Left lung (tissue), 10 donors: Measurements from ENCODE around the gene PRMT1. TPM values are rescaled to one million over a fixed set of nuclear protein-coding genes. Genes with fewer than 3 reads are reported as not detected.

ENCODE experiments used
- ATAC-seq: fragments of 200-7000 bp; cut with Tn5 transposase; one replicate; pipeline ENCODE4 v1.9.1; 2020; ENCODE audit warnings: moderate library complexity
- DNase-seq, 4 donors: peaks; one replicate each; pipeline ENCODE4 v3.0.0-alpha.2; 2013 to 2020
- H3K27ac ChIP-seq, 2 donors: fragments of 200-600 bp; sonication (generic) in 1 of 2; one replicate each; pipeline versions ENCODE4 v1.5.0 to v1.8.0; 2020 to 2021
- H3K27me3 ChIP-seq, 2 donors: fragments of 200-600 bp; sonication (generic) in 1 of 2; one replicate each; pipeline versions ENCODE4 v1.5.0 to v1.8.0; 2020 to 2021
- H3K36me3 ChIP-seq, 2 donors: fragments of 200-600 bp; sonication (generic) in 1 of 2; one replicate each; pipeline versions ENCODE4 v1.5.0 to v1.8.0; 2020 to 2021
- H3K4me1 ChIP-seq, 2 donors: fragments of 200-600 bp; one replicate each; pipeline ENCODE4 v1.8.0; 2021
- H3K4me3 ChIP-seq, 2 donors: fragments of 200-600 bp; sonication (generic) in 1 of 2; one replicate each; pipeline versions ENCODE4 v1.5.0 to v1.8.0; 2020 to 2021; ENCODE audit warnings: mild to moderate bottlenecking in 1 of 2
- H3K9me3 ChIP-seq, 2 donors: fragments of 200-600 bp; sonication (generic) in 1 of 2; one replicate each; pipeline versions ENCODE4 v1.5.0 to v1.8.0; 2020 to 2021
- intact Hi-C, 2 donors: fragments of 100-400 bp; cut with DNase I; formaldehyde crosslinking; loops; one replicate each; pipeline versions ENCODE4 v1.11.2 to v1.14.2; 2022
- polyA plus RNA-seq, 6 donors: library from polyadenylated mRNA; unstranded; fragments of 120-200 nt; gene quantifications; one replicate each; pipeline ENCODE4 v1.2.1, GENCODE V29; 2013; ENCODE audit not compliant: insufficient read length in 6 of 6
- total RNA-seq, 2 donors: library from RNA; stranded (reverse); fragmentation: NEBNext Ultra II Directional; extraction: Animal tissue kit (Norgen Biotek cat#: 25700); gene quantifications; one replicate each; pipeline ENCODE4 v1.2.1, GENCODE V29; 2021
- TF ChIP-seq, protein P1 (sequence below), 2 donors: fragments of 200-600 bp; sonication (generic) in 1 of 2; IDR thresholded peaks; one replicate each; pipeline versions ENCODE4 v1.5.0 to v1.8.0; 2021; ENCODE audit warnings: antibody characterized with exemption in 2 of 2
- donor health status: DM: no; HTN: yes; CAD: no.
- donor health status: DM: no; HTN: no; CAD: no.

Gene PRMT1
- total and polyA plus RNA-seq, 8 donors, result 79.3 to 258 (median 221) TPM

DNA sequence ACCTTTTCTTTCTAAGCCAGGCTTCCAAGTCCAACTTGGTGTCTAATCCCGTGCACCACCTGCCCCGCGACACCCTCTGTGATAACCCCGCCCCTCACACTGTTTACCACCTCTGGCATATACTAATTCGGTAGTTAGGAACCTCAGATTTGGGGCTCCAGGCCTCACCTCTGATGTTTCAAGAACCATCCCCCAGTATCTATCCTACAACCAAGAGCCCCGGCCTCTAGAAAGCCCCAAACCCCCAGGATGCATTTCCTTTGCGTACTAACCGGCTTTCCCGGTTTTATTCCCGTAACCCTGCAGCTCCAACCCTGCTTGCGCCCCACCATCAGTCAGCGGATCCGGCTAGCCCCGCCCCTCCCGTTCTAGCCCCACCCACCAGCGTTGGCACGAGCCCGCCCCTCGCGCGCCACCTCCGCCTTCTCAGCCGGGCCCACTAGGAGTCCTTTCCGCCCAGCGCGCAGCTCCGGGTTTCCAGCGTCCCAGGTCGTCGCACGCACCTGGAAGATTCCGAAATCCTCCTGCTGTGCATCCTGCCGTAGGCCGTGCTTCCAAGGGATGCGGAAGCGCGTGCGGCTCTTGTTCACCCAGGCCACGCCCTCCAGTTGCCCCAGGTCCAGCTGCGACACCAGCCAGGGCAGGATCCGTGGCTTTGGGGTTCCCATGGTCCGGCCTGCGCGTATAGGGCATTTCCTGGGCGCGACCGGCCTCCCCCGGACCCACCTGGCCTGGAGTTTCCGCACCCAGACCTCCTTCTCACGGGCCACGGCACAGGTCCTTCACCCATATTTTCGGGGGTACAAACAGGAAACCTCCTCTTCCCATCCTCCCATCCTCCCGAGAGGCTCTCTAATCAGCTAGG, 12.7 kb upstream of the PRMT1 start:
- DNase-seq (peak; percentile 70 to 98 (median 89)), ATAC-seq (peak; percentile 89)
- no peaks in the 10 kb centered on the region for H3K9me3 ChIP-seq
- H3K4me3 ChIP-seq, result peak overlapping the region; percentile 68 to 93
- intact Hi-C loops, result no loop called here
- no peaks in the 10 kb centered on the region for H3K27me3 ChIP-seq
- H3K36me3 ChIP-seq, result peaks cover 0 to 40% of the 10 kb centered on the region in 2 donors
- TF ChIP-seq, protein P1, sequence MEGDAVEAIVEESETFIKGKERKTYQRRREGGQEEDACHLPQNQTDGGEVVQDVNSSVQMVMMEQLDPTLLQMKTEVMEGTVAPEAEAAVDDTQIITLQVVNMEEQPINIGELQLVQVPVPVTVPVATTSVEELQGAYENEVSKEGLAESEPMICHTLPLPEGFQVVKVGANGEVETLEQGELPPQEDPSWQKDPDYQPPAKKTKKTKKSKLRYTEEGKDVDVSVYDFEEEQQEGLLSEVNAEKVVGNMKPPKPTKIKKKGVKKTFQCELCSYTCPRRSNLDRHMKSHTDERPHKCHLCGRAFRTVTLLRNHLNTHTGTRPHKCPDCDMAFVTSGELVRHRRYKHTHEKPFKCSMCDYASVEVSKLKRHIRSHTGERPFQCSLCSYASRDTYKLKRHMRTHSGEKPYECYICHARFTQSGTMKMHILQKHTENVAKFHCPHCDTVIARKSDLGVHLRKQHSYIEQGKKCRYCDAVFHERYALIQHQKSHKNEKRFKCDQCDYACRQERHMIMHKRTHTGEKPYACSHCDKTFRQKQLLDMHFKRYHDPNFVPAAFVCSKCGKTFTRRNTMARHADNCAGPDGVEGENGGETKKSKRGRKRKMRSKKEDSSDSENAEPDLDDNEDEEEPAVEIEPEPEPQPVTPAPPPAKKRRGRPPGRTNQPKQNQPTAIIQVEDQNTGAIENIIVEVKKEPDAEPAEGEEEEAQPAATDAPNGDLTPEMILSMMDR (IDR thresholded peaks at IDR 0.05), result peak; percentile 18 to 47
- H3K4me1 ChIP-seq, result peaks cover 10 to 32% of the 10 kb centered on the region in 2 donors
- peak overlapping the region; percentile 86 to 92 for H3K27ac ChIP-seq

DNA sequence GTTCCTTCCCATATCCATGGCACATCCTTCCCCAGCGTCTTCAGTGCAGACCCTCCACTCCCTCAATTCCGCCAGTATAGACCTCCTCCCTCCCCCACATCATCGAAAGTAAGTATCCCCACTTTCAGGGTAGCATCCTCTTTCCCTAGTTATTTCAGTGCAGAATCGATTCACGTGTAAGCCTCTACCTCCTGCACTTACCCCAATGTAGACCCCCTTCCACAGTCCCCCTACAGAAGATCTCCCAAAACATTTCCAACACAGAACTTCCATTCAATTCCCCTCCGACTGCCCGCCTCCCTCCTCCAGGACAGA, 12.1 kb upstream of the PRMT1 start:
- intact Hi-C loops, result no loop called here
- Histone ChIP-seq H3K4me1 (peaks cover 10 to 32% of the 10 kb centered on the region in 2 donors), H3K4me3 (peak overlapping the region; percentile 68 to 93), H3K9me3 (no peaks in the 10 kb centered on the region), H3K36me3 (peaks cover 0 to 34% of the 10 kb centered on the region in 2 donors), H3K27me3 (no peaks in the 10 kb centered on the region), H3K27ac (peak overlapping the region; percentile 86 to 92)
- ATAC-seq, result peak; percentile 2
- DNase-seq, result no peak
- TF ChIP-seq, protein P1 (IDR thresholded peaks at IDR 0.05), result no peak

DNA sequence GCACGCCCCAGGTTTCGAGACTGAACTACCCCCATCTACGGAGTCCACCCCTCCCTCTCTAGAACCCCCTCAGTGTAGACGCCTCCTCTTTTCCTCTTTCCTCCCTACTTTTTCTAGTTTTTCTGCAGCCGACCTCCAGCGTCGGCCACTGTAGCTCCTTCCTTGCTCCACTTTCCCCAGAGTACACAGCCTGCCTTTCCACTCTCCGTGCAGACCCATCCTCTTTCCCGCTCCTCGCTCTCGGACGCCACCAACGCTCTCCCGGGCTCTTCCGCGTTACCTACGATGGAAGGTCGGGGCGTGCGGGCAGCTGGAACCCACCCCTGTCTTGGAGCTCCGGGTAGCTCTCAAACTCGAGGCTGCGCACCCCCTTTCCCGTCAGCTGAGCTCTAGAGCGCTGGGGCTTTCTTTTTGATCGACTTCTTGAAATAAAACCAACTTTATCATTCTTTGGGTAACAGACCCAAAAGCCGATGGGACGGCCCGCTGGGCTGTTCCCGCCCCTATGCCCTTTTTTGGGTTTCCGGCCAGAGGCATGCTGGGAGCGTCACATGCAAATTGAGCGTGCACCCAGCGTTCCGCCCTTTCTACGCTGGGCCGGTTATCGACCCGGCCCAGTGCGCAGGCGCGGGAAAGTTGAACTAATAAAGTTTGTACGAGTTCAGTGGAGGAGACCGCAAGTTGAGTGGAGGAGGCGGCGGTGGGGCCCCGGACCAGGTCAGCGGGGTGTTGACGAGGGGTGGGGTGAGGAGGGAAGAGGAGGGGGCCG, 11.5 kb upstream of the PRMT1 start, which contains the start of the genes BCL2L12 and IRF3:
Gene BCL2L12, plus strand, starts transcription at position 583 of the 769 bp plus-strand sequence. CDS start 760 bp downstream, outside the sequence.
Gene IRF3, minus strand, starts transcription at position 507 of the 769 bp plus-strand sequence. CDS start 1,019 bp downstream, outside the sequence.
- TF ChIP-seq, protein P1 (IDR thresholded peaks at IDR 0.05), result no peak

DNA sequence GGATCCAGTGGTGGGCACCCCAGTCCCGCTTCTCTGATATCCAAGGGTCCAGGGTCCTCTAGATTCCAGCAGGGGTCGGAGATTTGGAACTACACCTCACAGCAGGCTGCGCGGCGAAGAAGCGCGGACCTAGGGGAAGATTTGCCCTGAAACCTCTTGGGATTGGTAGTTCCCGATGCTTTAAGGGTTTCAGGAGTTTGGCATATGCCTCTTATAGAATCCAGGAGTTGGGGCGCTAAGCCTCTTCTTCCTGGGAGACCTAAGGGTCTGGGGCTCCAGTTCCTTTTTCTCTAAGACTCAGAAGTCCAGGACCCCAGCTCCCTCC, 11.0 kb upstream of the PRMT1 start:
- H3K4me1 ChIP-seq, result peaks cover 10 to 32% of the 10 kb centered on the region in 2 donors
- ATAC-seq (no peak), DNase-seq (no peak)
- peaks cover 0 to 33% of the 10 kb centered on the region in 2 donors for H3K36me3 ChIP-seq
- no peaks in the 10 kb centered on the region for H3K9me3 ChIP-seq
- no peaks in the 10 kb centered on the region for H3K27me3 ChIP-seq
- H3K27ac ChIP-seq, result peak overlapping the region; percentile 86 to 92
- intact Hi-C loops, result no loop called here
- TF ChIP-seq, protein P1 (IDR thresholded peaks at IDR 0.05), result no peak
- H3K4me3 ChIP-seq, result peak overlapping the region; percentile 68 to 93

More for the DNA sequence above, 11.5 kb upstream of the PRMT1 start, which contains the start of the genes BCL2L12 and IRF3:
- ATAC-seq, result peak; percentile 91
- peak; percentile 96 to 99 (median 98) for DNase-seq
- Histone ChIP-seq H3K36me3 (peaks cover 0 to 33% of the 10 kb centered on the region in 2 donors), H3K4me3 (peak within 1 kb of the TSS; percentile 68 to 93), H3K4me1 (peaks cover 10 to 32% of the 10 kb centered on the region in 2 donors), H3K27me3 (no peaks in the 10 kb centered on the region), H3K27ac (peak within 1 kb of the TSS; percentile 86 to 92), H3K9me3 (no peaks in the 10 kb centered on the region)
- intact Hi-C loops, result no loop called here

DNA sequence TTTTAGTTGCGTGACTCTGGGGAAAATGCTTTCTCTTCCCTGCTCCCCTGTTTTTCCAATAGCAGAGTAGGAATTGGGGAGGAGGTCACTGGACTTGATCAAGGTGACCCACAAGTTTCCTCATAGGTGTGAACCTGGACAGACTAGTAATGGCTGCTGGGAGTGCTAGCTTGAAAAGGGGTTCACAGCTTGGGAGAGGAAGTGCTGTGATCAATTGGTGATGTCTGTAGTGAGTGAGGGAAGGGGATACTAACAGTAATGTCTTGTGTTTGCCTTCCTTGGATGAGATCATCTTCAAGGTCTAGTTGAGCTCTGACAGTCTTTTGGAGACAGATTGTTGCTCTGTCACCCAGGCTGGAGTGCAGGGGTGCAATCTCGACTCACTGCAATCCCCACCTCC, 9.6 kb upstream of the PRMT1 start:
- H3K4me1 ChIP-seq, result peaks cover 10 to 40% of the 10 kb centered on the region in 2 donors
- no peak for ATAC-seq
- H3K4me3 ChIP-seq, result no peak overlapping the region
- peaks cover 0 to 19% of the 10 kb centered on the region in 2 donors for H3K36me3 ChIP-seq
- intact Hi-C loops, result no loop called here
- H3K27me3 ChIP-seq, result no peaks in the 10 kb centered on the region
- TF ChIP-seq, protein P1 (IDR thresholded peaks at IDR 0.05), result no peak
- no peak overlapping the region for H3K27ac ChIP-seq
- no peak for DNase-seq
- no peaks in the 10 kb centered on the region for H3K9me3 ChIP-seq
